ENCODE measurements around the gene MEIKIN. TPM values are rescaled to one million over a fixed set of nuclear protein-coding genes. Genes with fewer than 3 reads are reported as not detected.
A peak's percentile ranks its signal among the peaks of the same experiment; 100 is the strongest.

Gene MEIKIN
- total RNA-seq, 2 donors from 2014 or later = not detected

DNA sequence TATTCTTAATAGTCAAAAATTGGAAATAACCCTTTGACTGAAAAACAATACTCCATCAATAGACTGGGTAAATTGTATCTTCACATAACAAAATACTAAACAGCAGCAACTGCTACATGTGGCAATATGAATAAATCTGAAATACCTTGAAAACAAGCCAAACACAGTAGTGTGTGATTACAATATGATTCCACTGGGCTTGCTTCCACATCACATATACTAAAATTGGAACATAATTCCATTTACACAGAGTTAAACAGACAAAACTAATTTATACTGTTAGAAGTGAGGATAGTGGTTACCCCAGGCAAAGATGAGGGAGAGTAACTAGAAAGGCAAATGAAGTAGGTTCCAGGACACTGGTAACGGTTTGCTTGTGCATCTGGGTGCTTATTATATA is 169.0 kb downstream of the MEIKIN start:
- DNase-seq (ENCODE audit: low spot score) (no peak), ATAC-seq (no peak)
- Mint-ChIP-seq H3K4me1 (ENCODE audit: low read depth in 2 of 2) (peaks cover 17 to 20% of the 10 kb centered on the region in 2 donors), H3K27ac (no peak overlapping the region), H3K4me3 (no peak overlapping the region), H3K27me3 (no peaks in the 10 kb centered on the region), H3K36me3 (no peaks in the 10 kb centered on the region), H3K9me3 (no peaks in the 10 kb centered on the region)

DNA sequence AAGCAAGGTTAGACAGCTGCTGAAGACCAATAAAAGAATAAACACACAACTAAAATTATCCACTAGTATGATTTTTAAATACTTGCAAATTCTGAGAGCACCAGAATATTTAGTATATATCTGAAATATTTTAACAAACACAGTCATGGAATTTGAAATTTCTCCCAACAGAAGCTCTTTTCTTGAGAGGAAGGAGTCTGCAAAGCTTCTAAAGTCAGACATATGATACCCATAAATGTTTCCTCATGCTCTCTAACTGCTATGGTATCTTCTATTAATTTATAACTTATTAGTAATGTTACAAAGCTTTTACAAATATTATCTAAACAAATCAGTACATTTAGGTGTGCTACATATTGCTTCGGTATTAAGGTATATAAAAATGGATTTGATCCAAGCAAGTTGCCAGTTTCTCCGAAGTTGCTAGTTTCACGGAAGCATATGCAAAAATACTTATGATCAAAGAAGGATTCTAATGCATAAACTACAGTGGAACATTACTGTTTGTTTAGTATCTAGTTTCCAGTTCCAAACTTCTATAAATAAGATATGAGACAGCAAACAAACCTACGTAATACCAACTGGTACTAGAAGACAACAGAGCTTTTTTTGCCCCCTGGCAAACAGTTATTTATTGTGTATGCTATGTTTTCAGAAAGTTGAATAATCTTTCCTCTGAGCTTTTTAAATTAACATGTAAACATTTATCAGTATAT is 170.7 kb downstream of the MEIKIN start:
- Mint-ChIP-seq H3K9me3 (no peaks in the 10 kb centered on the region), H3K4me1 (ENCODE audit: low read depth in 2 of 2) (peaks cover 10 to 21% of the 10 kb centered on the region in 2 donors), H3K36me3 (no peaks in the 10 kb centered on the region), H3K27ac (no peak overlapping the region), H3K27me3 (no peaks in the 10 kb centered on the region), H3K4me3 (no peak overlapping the region)
- ATAC-seq = no peak
- DNase-seq (ENCODE audit: low spot score) = no peak

DNA sequence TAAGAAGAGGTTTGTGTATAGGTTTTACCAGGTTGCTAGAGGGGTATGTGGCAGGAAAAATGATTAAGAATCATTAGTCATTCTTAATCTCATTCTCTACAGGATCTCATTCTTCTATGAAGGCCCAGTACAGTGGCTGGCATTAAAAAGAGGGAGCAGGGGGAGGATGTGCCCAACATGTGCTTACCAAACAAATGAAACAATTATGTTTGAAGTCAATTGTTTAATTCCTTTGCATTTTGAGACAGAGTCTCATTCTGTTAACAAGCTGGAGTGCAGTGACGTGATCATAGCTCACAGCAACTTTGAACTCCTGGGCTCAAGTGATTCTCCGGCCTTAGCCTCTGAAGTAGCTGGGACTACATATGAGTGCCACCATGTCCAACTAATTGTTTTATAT is 171.7 kb downstream of the MEIKIN start:
- no peak for DNase-seq (ENCODE audit: low spot score)
- Mint-ChIP-seq H3K36me3 (no peaks in the 10 kb centered on the region), H3K9me3 (no peaks in the 10 kb centered on the region), H3K27ac (no peak overlapping the region), H3K27me3 (no peaks in the 10 kb centered on the region), H3K4me3 (no peak overlapping the region), H3K4me1 (ENCODE audit: low read depth in 2 of 2) (peaks cover 10 to 27% of the 10 kb centered on the region in 2 donors)
- ATAC-seq = no peak

DNA sequence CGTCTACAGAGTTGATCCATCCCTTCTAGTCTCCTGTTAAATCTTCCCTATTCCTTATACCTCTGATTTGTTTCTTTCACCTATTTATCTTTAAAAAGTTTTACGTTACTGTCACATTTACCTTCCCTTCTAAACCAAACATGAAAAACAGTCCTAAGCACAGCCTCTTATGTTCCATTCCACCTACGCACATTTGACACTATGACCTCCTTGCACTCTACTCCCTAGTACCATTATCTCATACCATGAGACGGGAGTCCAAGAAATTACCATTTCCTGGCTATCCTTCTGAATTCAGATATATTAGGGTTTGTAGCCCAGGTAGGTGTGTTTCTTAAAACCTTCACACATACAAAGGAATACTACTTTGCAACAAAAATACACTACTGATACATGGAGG is 173.8 kb downstream of the MEIKIN start:
- Mint-ChIP-seq H3K4me1 (ENCODE audit: low read depth in 2 of 2) (peaks cover 4 to 23% of the 10 kb centered on the region in 2 donors), H3K27me3 (no peaks in the 10 kb centered on the region)

DNA sequence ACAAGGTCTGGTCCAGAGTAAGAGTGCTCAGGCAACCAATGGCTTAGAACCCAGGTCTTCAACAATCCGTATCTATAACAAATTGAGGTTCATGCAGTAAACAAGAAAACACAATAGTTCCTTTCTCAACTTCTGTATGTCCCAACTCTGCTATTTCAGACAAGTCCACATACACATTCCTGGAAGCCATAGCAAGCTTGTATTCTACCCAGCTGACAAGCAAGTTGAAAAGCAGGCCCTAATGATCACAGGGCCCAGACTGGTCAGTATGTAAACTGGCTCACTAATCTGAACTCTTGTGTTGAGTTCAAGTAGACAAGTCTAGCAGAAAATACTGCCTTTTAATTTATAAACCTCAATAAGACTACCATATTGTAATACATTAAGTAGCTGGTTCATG is 175.5 kb downstream of the MEIKIN start:
- H3K27ac Mint-ChIP-seq = no peak overlapping the region
- no peaks in the 10 kb centered on the region for H3K36me3 Mint-ChIP-seq
- DNase-seq (ENCODE audit: low spot score) (no peak), ATAC-seq (no peak)
- H3K27me3 Mint-ChIP-seq = no peaks in the 10 kb centered on the region
- H3K4me3 Mint-ChIP-seq = no peak overlapping the region
- peaks cover 13 to 32% of the 10 kb centered on the region in 2 donors for H3K4me1 Mint-ChIP-seq (ENCODE audit: low read depth in 2 of 2)
- H3K9me3 Mint-ChIP-seq = no peaks in the 10 kb centered on the region

More for the DNA sequence above, 173.8 kb downstream of the MEIKIN start:
- no peak overlapping the region for H3K27ac Mint-ChIP-seq
- DNase-seq (ENCODE audit: low spot score) (no peak), ATAC-seq (no peak)
- H3K4me3 Mint-ChIP-seq = no peak overlapping the region
- no peaks in the 10 kb centered on the region for H3K9me3 Mint-ChIP-seq
- no peaks in the 10 kb centered on the region for H3K36me3 Mint-ChIP-seq

DNA sequence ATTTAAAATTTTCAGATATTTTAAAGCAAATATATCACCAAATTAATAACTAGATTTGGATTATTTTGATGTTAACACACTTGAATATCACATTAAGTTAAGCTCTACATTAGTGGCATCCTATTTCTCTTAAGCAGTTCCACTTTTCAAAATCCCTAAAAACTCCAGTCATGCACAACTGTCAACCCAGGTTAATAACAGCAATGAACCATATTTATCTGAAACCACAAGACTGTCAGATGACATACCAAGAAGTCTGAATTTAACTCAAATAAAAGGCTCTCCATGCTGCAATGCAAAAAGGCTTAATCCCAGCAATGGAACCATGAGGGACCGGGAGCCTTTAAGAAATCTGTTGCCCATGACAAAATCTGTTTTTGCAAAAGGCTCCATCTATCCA is 176.1 kb downstream of the MEIKIN start:
- no peaks in the 10 kb centered on the region for H3K9me3 Mint-ChIP-seq
- no peaks in the 10 kb centered on the region for H3K27me3 Mint-ChIP-seq
- H3K36me3 Mint-ChIP-seq = no peaks in the 10 kb centered on the region
- no peak overlapping the region for H3K27ac Mint-ChIP-seq
- ATAC-seq (no peak), DNase-seq (ENCODE audit: low spot score) (no peak)
- H3K4me3 Mint-ChIP-seq = no peak overlapping the region
- H3K4me1 Mint-ChIP-seq (ENCODE audit: low read depth in 2 of 2) = peaks cover 13 to 33% of the 10 kb centered on the region in 2 donors

DNA sequence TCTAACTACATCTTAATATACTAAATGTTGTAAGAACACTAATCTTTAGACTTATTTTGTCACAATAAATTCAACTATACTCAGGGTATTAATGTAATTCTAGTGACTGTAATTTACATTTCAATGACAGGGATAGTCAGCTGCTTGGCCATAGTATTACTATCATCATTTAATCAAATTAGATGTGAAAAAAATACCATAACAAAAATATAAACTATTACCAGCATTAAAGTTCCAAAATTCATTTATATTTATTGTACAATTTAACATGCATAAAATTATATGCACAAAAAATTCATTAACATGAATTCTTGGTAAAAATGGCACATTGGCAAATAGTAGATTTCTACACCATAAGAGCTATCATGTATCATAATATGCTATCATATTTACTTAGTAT is 177.6 kb downstream of the MEIKIN start:
- no peaks in the 10 kb centered on the region for H3K36me3 Mint-ChIP-seq

DNA sequence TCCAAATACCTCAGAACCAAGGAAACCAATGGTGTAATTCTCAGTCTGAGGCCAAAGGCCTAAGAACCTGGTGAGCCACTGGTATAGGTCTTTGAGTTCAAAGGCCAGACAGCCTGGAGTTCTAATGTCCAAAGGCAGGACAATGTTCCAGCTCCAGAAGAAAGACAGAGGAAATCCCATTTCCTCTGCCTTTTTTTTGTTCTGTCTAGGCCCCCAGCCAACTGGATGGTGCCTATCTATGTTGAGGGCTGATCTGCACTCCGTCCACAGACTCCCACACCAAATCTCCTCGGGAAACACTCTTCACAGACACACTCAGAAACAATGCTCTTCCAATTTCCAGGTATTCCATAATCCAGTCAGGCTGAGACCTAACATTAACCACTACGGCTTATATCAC is 178.8 kb downstream of the MEIKIN start:
- H3K27me3 Mint-ChIP-seq = no peaks in the 10 kb centered on the region
- H3K36me3 Mint-ChIP-seq = no peaks in the 10 kb centered on the region
- ATAC-seq = no peak
- H3K4me3 Mint-ChIP-seq = no peak overlapping the region
- no peak overlapping the region for H3K27ac Mint-ChIP-seq
- H3K4me1 Mint-ChIP-seq (ENCODE audit: low read depth in 2 of 2) = peaks cover 18 to 42% of the 10 kb centered on the region in 2 donors
- peaks cover 3% of the 10 kb centered on the region for H3K9me3 Mint-ChIP-seq
- DNase-seq (ENCODE audit: low spot score) = no peak

More for the DNA sequence above, 177.6 kb downstream of the MEIKIN start:
- ATAC-seq (no peak), DNase-seq (ENCODE audit: low spot score) (no peak)
- Mint-ChIP-seq H3K9me3 (no peaks in the 10 kb centered on the region), H3K4me3 (no peak overlapping the region), H3K27ac (no peak overlapping the region), H3K4me1 (ENCODE audit: low read depth in 2 of 2) (peaks cover 13 to 34% of the 10 kb centered on the region in 2 donors), H3K27me3 (no peaks in the 10 kb centered on the region)

DNA sequence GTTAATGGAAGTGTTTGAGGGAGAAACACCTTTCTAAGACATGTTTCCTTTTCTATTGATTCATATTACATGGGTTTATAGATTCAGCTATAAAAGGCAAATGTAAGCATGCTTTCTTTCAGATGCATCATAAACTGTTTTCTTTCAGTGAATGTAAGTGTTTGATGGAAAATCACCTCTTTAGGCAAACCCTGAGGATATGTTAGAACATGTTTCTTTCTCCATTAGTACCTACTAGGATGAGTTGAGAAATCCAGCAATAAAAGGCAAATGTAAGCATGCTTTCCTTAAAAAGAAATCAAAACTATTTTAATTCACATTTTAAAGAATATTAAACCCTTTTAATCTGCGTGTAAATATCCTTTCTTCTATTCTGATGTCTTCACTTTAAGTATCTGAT is 180.2 kb downstream of the MEIKIN start:
- Mint-ChIP-seq H3K27me3 (no peaks in the 10 kb centered on the region), H3K9me3 (peaks cover 3% of the 10 kb centered on the region), H3K4me1 (ENCODE audit: low read depth in 2 of 2) (peaks cover 27 to 46% of the 10 kb centered on the region in 2 donors), H3K4me3 (no peak overlapping the region), H3K36me3 (no peaks in the 10 kb centered on the region), H3K27ac (no peak overlapping the region)
- no peak for ATAC-seq
- no peak for DNase-seq (ENCODE audit: low spot score)

DNA sequence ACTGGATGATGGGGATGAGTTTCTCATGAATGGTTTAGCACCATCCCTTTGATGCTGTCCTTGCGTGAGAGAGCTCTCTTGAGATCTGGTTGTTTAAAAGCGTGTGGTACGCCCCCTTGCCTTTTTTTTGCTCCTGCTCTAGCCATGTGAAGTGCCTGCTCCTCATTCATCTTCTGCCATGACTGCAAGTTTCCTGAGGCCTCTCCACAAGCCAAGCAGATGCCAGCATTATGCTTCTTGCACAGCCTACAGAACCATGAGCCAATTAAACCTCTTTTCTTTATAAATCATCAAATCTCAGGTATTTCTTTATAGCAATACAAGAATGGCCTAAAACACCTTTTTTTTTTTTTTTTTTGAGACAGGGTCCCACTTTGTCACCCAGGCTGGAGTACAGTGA is 181.5 kb downstream of the MEIKIN start:
- Mint-ChIP-seq H3K4me1 (ENCODE audit: low read depth in 2 of 2) (peaks cover 36 to 43% of the 10 kb centered on the region in 2 donors), H3K36me3 (no peaks in the 10 kb centered on the region), H3K9me3 (peaks cover 3% of the 10 kb centered on the region), H3K27ac (no peak overlapping the region), H3K27me3 (no peaks in the 10 kb centered on the region), H3K4me3 (no peak overlapping the region)
- DNase-seq (ENCODE audit: low spot score) = no peak
- no peak for ATAC-seq

DNA sequence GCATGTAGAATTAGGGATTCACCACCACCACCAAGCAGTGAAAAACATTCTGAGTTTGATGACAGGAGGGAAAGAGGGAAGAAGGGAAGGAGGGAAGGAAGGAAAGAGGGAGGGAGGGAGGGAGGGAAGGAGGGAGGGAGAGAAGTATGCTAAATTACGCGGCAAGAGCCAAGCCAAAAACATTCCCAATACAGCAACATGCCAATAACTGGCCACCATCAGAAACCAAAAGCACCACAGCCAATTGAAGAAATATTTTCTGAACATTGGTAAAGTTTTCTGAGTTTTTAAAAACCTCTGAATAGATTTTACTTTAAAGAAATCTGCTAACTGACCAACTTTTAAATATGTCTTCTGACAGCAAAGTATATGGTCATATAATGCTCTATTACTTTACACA is 184.7 kb downstream of the MEIKIN start:
- Mint-ChIP-seq H3K36me3 (no peaks in the 10 kb centered on the region), H3K27me3 (no peaks in the 10 kb centered on the region), H3K4me3 (no peak overlapping the region), H3K27ac (no peak overlapping the region), H3K9me3 (peaks cover 3% of the 10 kb centered on the region), H3K4me1 (ENCODE audit: low read depth in 2 of 2) (peaks cover 34 to 41% of the 10 kb centered on the region in 2 donors)
- no peak for DNase-seq (ENCODE audit: low spot score)
- ATAC-seq = no peak

DNA sequence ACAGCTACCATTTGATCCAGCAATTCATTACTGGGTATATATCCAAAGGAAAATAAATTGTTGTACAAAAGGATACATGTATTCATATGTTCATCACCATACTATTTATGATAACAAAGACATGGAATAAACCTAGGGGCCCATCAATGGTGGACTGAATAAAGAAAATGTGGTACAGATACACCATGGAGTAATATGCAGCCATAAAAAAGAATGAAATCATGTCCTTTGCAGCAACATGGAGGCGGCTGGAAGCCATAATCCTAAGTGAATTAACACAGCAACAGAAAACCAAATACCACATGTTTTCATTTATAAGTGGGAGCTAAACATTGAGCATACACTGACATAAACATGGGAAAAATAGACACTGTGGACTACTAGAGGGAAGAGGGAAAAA is 185.8 kb downstream of the MEIKIN start:
- no peak for DNase-seq (ENCODE audit: low spot score)
- no peak for ATAC-seq
- Mint-ChIP-seq H3K4me3 (no peak overlapping the region), H3K27ac (no peak overlapping the region), H3K4me1 (ENCODE audit: low read depth in 2 of 2) (peaks cover 34 to 37% of the 10 kb centered on the region in 2 donors), H3K27me3 (no peaks in the 10 kb centered on the region), H3K9me3 (peaks cover 3% of the 10 kb centered on the region), H3K36me3 (no peaks in the 10 kb centered on the region)

DNA sequence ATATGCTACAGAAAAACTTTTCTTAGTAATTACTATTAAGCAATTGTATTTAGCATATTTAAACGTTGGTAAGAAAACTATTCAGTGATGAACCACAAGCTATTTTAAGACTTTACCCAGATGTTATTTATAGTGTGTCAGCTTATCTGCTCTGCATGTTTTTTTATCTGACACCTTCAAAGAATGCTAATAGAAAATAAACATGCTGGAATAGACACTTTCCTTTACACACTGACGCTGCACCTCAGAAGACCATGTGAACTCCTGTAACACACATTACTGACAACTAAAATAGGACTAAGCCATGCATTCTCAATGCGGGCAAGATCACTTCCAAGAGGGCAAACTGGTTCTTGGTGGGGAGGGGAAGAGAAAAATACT is 187.0 kb downstream of the MEIKIN start:
- H3K4me3 Mint-ChIP-seq = no peak overlapping the region
- no peaks in the 10 kb centered on the region for H3K27me3 Mint-ChIP-seq
- H3K27ac Mint-ChIP-seq = peak overlapping the region in 1 of 2 donors; percentile 7

DNA sequence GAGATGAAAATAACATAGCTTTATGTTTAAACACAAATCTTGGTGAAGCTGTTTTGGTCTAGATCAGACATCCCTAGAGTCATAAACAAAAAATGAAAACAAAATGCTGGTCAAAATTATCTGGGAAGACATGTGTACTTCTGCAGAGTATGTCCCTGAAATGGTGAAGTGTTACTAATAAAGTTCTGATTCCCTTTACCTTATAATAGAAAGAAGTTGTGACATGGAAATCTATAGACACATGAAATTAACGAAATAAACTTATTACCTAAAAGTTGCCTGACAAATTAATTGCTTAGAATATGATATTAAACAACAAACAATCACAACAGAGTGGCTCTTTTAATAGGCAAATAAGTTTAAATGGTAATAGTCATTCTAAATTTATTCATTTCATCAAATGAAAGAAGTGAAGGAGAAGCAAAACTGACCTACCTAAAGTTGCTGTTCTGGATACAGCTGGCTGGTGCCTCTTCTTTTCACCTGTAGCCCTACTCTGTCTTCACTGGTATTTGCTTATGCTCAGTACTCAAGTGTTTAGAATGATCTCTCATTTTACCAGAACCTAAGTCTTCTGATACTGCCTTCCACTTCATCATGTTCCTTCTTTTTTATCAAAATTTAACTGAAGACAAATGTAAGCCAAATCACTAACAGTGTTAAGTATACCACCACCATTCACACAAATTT is 187.5 kb downstream of the MEIKIN start:
- no peaks in the 10 kb centered on the region for H3K27me3 Mint-ChIP-seq
- H3K27ac Mint-ChIP-seq = peak overlapping the region in 1 of 2 donors; percentile 7
- no peak overlapping the region for H3K4me3 Mint-ChIP-seq
- peaks cover 39 to 41% of the 10 kb centered on the region in 2 donors for H3K4me1 Mint-ChIP-seq (ENCODE audit: low read depth in 2 of 2)
- no peak for DNase-seq (ENCODE audit: low spot score)
- H3K36me3 Mint-ChIP-seq = no peaks in the 10 kb centered on the region
- peaks cover 3% of the 10 kb centered on the region for H3K9me3 Mint-ChIP-seq
- no peak for ATAC-seq

More for the DNA sequence above, 187.0 kb downstream of the MEIKIN start:
- ATAC-seq (no peak), DNase-seq (ENCODE audit: low spot score) (no peak)
- Mint-ChIP-seq H3K36me3 (no peaks in the 10 kb centered on the region), H3K9me3 (peaks cover 3% of the 10 kb centered on the region), H3K4me1 (ENCODE audit: low read depth in 2 of 2) (peaks cover 39 to 41% of the 10 kb centered on the region in 2 donors)
